Prostate gland (tissue), 2 donors: Measurements from ENCODE around the gene KCNH2. TPM values are rescaled to one million over a fixed set of nuclear protein-coding genes. Genes with fewer than 3 reads are reported as not detected.

Experiments
- DNase-seq: peaks from one replicate; pipeline ENCODE4 v3.0.0-alpha.2; 2019; ENCODE audit warnings: low spot score
- H3K27ac ChIP-seq, 2 donors: fragments of 200-600 bp; sonication (generic); 2 replicates each; pipeline ENCODE4 v1.5.1; 2017 to 2019
- H3K27me3 ChIP-seq: fragments of 200-600 bp; sonication (generic); replicated peaks from 2 replicates; pipeline ENCODE4 v1.5.1; 2019; ENCODE audit not compliant: insufficient read depth
- H3K36me3 ChIP-seq, 2 donors: fragments of 200-600 bp; sonication (generic); 1 replicate in 1 of 2; 2 replicates in 1 of 2; pipeline versions ENCODE4 v1.5.1 to v1.8.1; 2017 to 2019
- H3K4me1 ChIP-seq: fragments of 200-600 bp; sonication (generic); replicated peaks from 2 replicates; pipeline ENCODE4 v1.5.1; 2019
- H3K4me3 ChIP-seq, 2 donors: fragments of 200-600 bp; sonication (generic); 2 replicates each; pipeline ENCODE4 v1.5.1; 2017 to 2019
- H3K9me3 ChIP-seq: fragments of 200-600 bp; sonication (generic); 2 replicates; pipeline ENCODE4 v1.5.1; 2017
- CTCF ChIP-seq, 4 experiments: fragments of 200-600 bp in 2 of 4; fragments of 450-650 bp in 2 of 4; sonication (generic) in 2 of 4; IDR thresholded peaks; 1 replicate in 3 of 4; 2 replicates in 1 of 4; pipeline ENCODE4 v1.5.1; 2016 to 2019; ENCODE audit warnings: antibody characterized with exemption in 4 of 4, mild to moderate bottlenecking in 2 of 4, moderate library complexity in 2 of 4
- POLR2A ChIP-seq: fragments of 450-650 bp; IDR thresholded peaks from one replicate; pipeline ENCODE4 v1.6.1; 2016; ENCODE audit warnings: antibody characterized with exemption, mild to moderate bottlenecking
- POLR2AphosphoS5 ChIP-seq: sonication (generic); formaldehyde crosslinking; IDR thresholded peaks from one replicate; pipeline ENCODE4 v1.6.1; 2017; ENCODE audit warnings: antibody characterized with exemption
- WGBS: methylation state at CpG from one replicate; pipeline ENCODE4 v1.1.5; 2018; 5-methylcytosine and 5-hydroxymethylcytosine counted together
- intact Hi-C: fragments of 100-400 bp; cut with DNase I; formaldehyde crosslinking; loops from one replicate; pipeline ENCODE4 v1.14.2; 2022
- total RNA-seq, 2 donors: library from RNA; depleted of rRNA; stranded (reverse); fragments of >200 nt; gene quantifications; one replicate each; pipeline ENCODE4 v1.1.0, GENCODE V29; 2016

The KCNH2 gene
- total RNA-seq, 2 donors from 2014 or later, result 10.1 to 184 TPM

- H3K27me3 ChIP-seq, result peaks cover 6% of the 10 kb centered on the region
- DNase-seq, result no peak
- no peaks in the 10 kb centered on the region for H3K9me3 ChIP-seq
- H3K36me3 ChIP-seq, result no peaks in the 10 kb centered on the region
- no peaks in the 10 kb centered on the region for H3K4me1 ChIP-seq
- no peak overlapping the region for H3K27ac ChIP-seq
- TF ChIP-seq POLR2A (no peak), CTCF (IDR thresholded peaks at IDR 0.05) (no peak), POLR2AphosphoS5 (no peak)
- H3K4me3 ChIP-seq, result no peak overlapping the region
- WGBS, result 67% methylated on average over 1 of the region's 1 CpG
- intact Hi-C loops, result no loop called here
Observed at GRCh38 chr7:151011097-151011409, 32.9 kb upstream of the KCNH2 start.

- WGBS, result 36% methylated on average over 18 of the region's 18 CpGs
- Histone ChIP-seq H3K27me3 (peaks cover 6% of the 10 kb centered on the region), H3K4me1 (no peaks in the 10 kb centered on the region), H3K9me3 (no peaks in the 10 kb centered on the region), H3K4me3 (no peak overlapping the region), H3K27ac (no peak overlapping the region), H3K36me3 (no peaks in the 10 kb centered on the region)
- intact Hi-C loops, result no loop called here
- no peak for TF ChIP-seq POLR2A
- TF ChIP-seq CTCF (IDR thresholded peaks at IDR 0.05), result no peak
- no peak for TF ChIP-seq POLR2AphosphoS5
- no peak for DNase-seq
Observed at GRCh38 chr7:151010307-151011096, 32.4 kb upstream of the KCNH2 start.

GRCh38 chr7:151010037-151010306 is 31.9 kb upstream of the KCNH2 start:
- Histone ChIP-seq H3K9me3 (no peaks in the 10 kb centered on the region), H3K36me3 (no peaks in the 10 kb centered on the region), H3K27ac (no peak overlapping the region), H3K27me3 (peaks cover 6% of the 10 kb centered on the region), H3K4me1 (no peaks in the 10 kb centered on the region), H3K4me3 (no peak overlapping the region)
- intact Hi-C loops, result no loop called here
- TF ChIP-seq CTCF (IDR thresholded peaks at IDR 0.05), result no peak
- no peak for TF ChIP-seq POLR2AphosphoS5
- TF ChIP-seq POLR2A, result no peak
- DNase-seq, result no peak
- WGBS, result 36% methylated on average over 7 of the region's 7 CpGs

GRCh38 chr7:151009327-151010036 is 31.4 kb upstream of the KCNH2 start:
- intact Hi-C loops, result no loop called here
- Histone ChIP-seq H3K4me3 (no peak overlapping the region), H3K4me1 (no peaks in the 10 kb centered on the region), H3K27ac (no peak overlapping the region), H3K9me3 (no peaks in the 10 kb centered on the region), H3K36me3 (no peaks in the 10 kb centered on the region), H3K27me3 (peaks cover 6% of the 10 kb centered on the region)
- TF ChIP-seq CTCF (IDR thresholded peaks at IDR 0.05), result no peak
- TF ChIP-seq POLR2AphosphoS5, result no peak
- no peak for TF ChIP-seq POLR2A
- WGBS, result 74% methylated on average over 21 of the region's 22 CpGs
- DNase-seq, result no peak
